ENCODE measurements around the gene AK9.

- TF ChIP-seq, protein P1, sequence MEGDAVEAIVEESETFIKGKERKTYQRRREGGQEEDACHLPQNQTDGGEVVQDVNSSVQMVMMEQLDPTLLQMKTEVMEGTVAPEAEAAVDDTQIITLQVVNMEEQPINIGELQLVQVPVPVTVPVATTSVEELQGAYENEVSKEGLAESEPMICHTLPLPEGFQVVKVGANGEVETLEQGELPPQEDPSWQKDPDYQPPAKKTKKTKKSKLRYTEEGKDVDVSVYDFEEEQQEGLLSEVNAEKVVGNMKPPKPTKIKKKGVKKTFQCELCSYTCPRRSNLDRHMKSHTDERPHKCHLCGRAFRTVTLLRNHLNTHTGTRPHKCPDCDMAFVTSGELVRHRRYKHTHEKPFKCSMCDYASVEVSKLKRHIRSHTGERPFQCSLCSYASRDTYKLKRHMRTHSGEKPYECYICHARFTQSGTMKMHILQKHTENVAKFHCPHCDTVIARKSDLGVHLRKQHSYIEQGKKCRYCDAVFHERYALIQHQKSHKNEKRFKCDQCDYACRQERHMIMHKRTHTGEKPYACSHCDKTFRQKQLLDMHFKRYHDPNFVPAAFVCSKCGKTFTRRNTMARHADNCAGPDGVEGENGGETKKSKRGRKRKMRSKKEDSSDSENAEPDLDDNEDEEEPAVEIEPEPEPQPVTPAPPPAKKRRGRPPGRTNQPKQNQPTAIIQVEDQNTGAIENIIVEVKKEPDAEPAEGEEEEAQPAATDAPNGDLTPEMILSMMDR (IDR thresholded peaks at IDR 0.05; ENCODE audit: low read length), result no peak
- TF ChIP-seq EZH2 (IDR thresholded peaks at IDR 0.05; ENCODE audit: borderline replicate concordance, low read length), result no peak
Observed at GRCh38 chr6:109738667-109739066, 47.7 kb upstream of the AK9 start.
